Measurements from ENCODE around the gene RNF212.

The RNF212 gene

GRCh38 chr4:1022051-1022738 is 91.2 kb downstream of the RNF212 start:
- no peak for TF ChIP-seq CTCF (IDR thresholded peaks at IDR 0.05; ENCODE audit: low read depth, low read length, missing control alignments)
- no peak overlapping the region for H3K4me3 ChIP-seq (replicated peaks; ENCODE audit: low read depth, low read length)
- DNase-seq (ENCODE audit: extremely low read depth, low read depth), result no peak

All from HFF-Myc (cell line).